ENCODE results near the gene B3GALT5.

The B3GALT5 gene

GRCh38 chr21:39645331-39645730 is 32.6 kb downstream of the B3GALT5 start:
- DNase-seq (ENCODE audit: low read depth in 2 of 2), result no peak

- DNase-seq (ENCODE audit: low read depth in 2 of 2), result no peak
Measured at GRCh38 chr21:39647476-39647875, 34.7 kb downstream of the B3GALT5 start.

GRCh38 chr21:39648879-39649278 is 36.1 kb downstream of the B3GALT5 start:
- no peak for DNase-seq (ENCODE audit: low read depth in 2 of 2)

- DNase-seq (ENCODE audit: low read depth in 2 of 2), result no peak
Measured at GRCh38 chr21:39649526-39649925, 36.8 kb downstream of the B3GALT5 start.

GRCh38 chr21:39650306-39650705 is 37.6 kb downstream of the B3GALT5 start:
- DNase-seq (ENCODE audit: low read depth in 2 of 2), result no peak

- DNase-seq (ENCODE audit: low read depth in 2 of 2), result no peak
Measured at GRCh38 chr21:39650801-39651200, 38.1 kb downstream of the B3GALT5 start.

- DNase-seq (ENCODE audit: low read depth in 2 of 2), result no peak
Measured at GRCh38 chr21:39651206-39651605, 38.5 kb downstream of the B3GALT5 start.

GRCh38 chr21:39654951-39655350 is 42.2 kb downstream of the B3GALT5 start:
- no peak for DNase-seq (ENCODE audit: low read depth in 2 of 2)

- DNase-seq (ENCODE audit: low read depth in 2 of 2), result no peak
Measured at GRCh38 chr21:39655589-39655988, 42.8 kb downstream of the B3GALT5 start.

- no peak for DNase-seq (ENCODE audit: low read depth in 2 of 2)
Measured at GRCh38 chr21:39656209-39656608, 43.5 kb downstream of the B3GALT5 start.

- DNase-seq (ENCODE audit: low read depth in 2 of 2), result no peak
Measured at GRCh38 chr21:39657091-39657689, 44.5 kb downstream of the B3GALT5 start.

GRCh38 chr21:39658066-39658465 is 45.3 kb downstream of the B3GALT5 start:
- DNase-seq (ENCODE audit: low read depth in 2 of 2), result no peak

- DNase-seq (ENCODE audit: low read depth in 2 of 2), result no peak
Measured at GRCh38 chr21:39659070-39659815, 46.5 kb downstream of the B3GALT5 start.

- DNase-seq (ENCODE audit: low read depth in 2 of 2), result no peak
Measured at GRCh38 chr21:39660191-39660980, 47.6 kb downstream of the B3GALT5 start.

- no peak for DNase-seq (ENCODE audit: low read depth in 2 of 2)
Measured at GRCh38 chr21:39661121-39661520, 48.4 kb downstream of the B3GALT5 start.

- DNase-seq (ENCODE audit: low read depth in 2 of 2), result no peak
Measured at GRCh38 chr21:39661740-39662139, 49.0 kb downstream of the B3GALT5 start.

- DNase-seq (ENCODE audit: low read depth in 2 of 2), result no peak
Measured at GRCh38 chr21:39662411-39662953, 49.7 kb downstream of the B3GALT5 start.

- no peak for DNase-seq (ENCODE audit: low read depth in 2 of 2)
Measured at GRCh38 chr21:39663066-39663465, 50.3 kb downstream of the B3GALT5 start.

GRCh38 chr21:39663742-39664492 is 51.2 kb downstream of the B3GALT5 start:
- DNase-seq (ENCODE audit: low read depth in 2 of 2), result no peak

GRCh38 chr21:39664586-39664985 is 51.8 kb downstream of the B3GALT5 start:
- no peak for DNase-seq (ENCODE audit: low read depth in 2 of 2)

- no peak for DNase-seq (ENCODE audit: low read depth in 2 of 2)
Measured at GRCh38 chr21:39666026-39666425, 53.3 kb downstream of the B3GALT5 start.

Data from stimulated activated CD4-positive, alpha-beta T cell treated with anti-CD3 and anti-CD28 coated beads, Interleukin-1b, Interleukin-23, amount 100 ng/mL, for 4 hours (primary cell).